Fibroblast of lung (primary cell): ENCODE data around the gene DLL1. TPM values are rescaled to one million over a fixed set of nuclear protein-coding genes. Genes with fewer than 3 reads are reported as not detected.
"Not testable (repeated sequence)": the region's sequence is repeated elsewhere in the genome, so short reads cannot be mapped to it uniquely, and the experiment has no call there.

Experiments
- DNase-seq, 2 donors: peaks; one replicate each; pipeline versions ENCODE4 v3.0.0 to v3.0.0-alpha.2; 2010; ENCODE audit warnings: low read depth in 2 of 2
- H2AFZ ChIP-seq: 2 replicates; pipeline ENCODE4 v1.5.1; 2012; ENCODE audit warnings: low read length, control low read depth, inconsistent platforms
- H3K27ac ChIP-seq: 2 replicates; pipeline ENCODE4 v1.5.1; 2011; ENCODE audit warnings: low read length, control low read depth; ENCODE audit not compliant: insufficient read depth
- H3K27me3 ChIP-seq: 2 replicates; pipeline ENCODE4 v1.5.1; 2011; ENCODE audit warnings: mild to moderate bottlenecking, low read length; ENCODE audit not compliant: control insufficient read depth, insufficient read depth
- H3K36me3 ChIP-seq: 2 replicates; pipeline ENCODE4 v1.5.1; 2011; ENCODE audit warnings: low read length; ENCODE audit not compliant: control insufficient read depth, insufficient read depth
- H3K4me1 ChIP-seq: 2 replicates; pipeline ENCODE4 v1.5.1; 2011; ENCODE audit warnings: low read length; ENCODE audit not compliant: control insufficient read depth, insufficient read depth; ENCODE audit errors: extremely low read depth
- H3K4me2 ChIP-seq: 2 replicates; pipeline ENCODE4 v1.5.1; 2011; ENCODE audit warnings: low read length, control low read depth; ENCODE audit not compliant: insufficient read depth; ENCODE audit errors: extremely low read depth
- H3K4me3 ChIP-seq, 4 experiments: fragments of 200-600 bp in 1 of 4; sonication (generic) in 1 of 4; replicated peaks in 1 of 4; 2 replicates each; pipeline ENCODE4 v1.5.1; 2011 to 2016; ENCODE audit warnings: low read length in 4 of 4, low read depth in 3 of 4, mild to moderate bottlenecking in 3 of 4, control low read depth in 2 of 4, inconsistent platforms in 1 of 4, mixed read lengths in 1 of 4; ENCODE audit not compliant: insufficient read depth in 1 of 4; ENCODE audit errors: control extremely low read depth in 1 of 4
- H3K79me2 ChIP-seq: 2 replicates; pipeline ENCODE4 v1.5.1; 2012; ENCODE audit warnings: mild to moderate bottlenecking, low read length, inconsistent platforms; ENCODE audit not compliant: control insufficient read depth, insufficient read depth
- H3K9ac ChIP-seq: 2 replicates; pipeline ENCODE4 v1.5.1; 2011; ENCODE audit warnings: mild to moderate bottlenecking, low read length, control low read depth; ENCODE audit not compliant: insufficient read depth
- H3K9me3 ChIP-seq: 2 replicates; pipeline ENCODE4 v1.5.1; 2012; ENCODE audit warnings: low read depth, low read length; ENCODE audit not compliant: control insufficient read depth, insufficient read depth
- H4K20me1 ChIP-seq: 2 replicates; pipeline ENCODE4 v1.5.1; 2011; ENCODE audit warnings: low read length; ENCODE audit not compliant: control insufficient read depth, insufficient read depth; ENCODE audit errors: extremely low read depth
- EZH2 ChIP-seq: IDR thresholded peaks from 2 replicates; pipeline ENCODE4 v1.5.1; 2012; ENCODE audit warnings: low read length, control low read depth, mild to moderate bottlenecking; ENCODE audit errors: missing control alignments
- polyA plus RNA-seq, 2 donors: library from polyadenylated mRNA; depleted of rRNA in 1 of 2; stranded (reverse) in 1 of 2; unstranded in 1 of 2; fragments of >200 nt; gene quantifications; 2 replicates each; pipeline ENCODE4 v1.2.1, GENCODE V29; 2011 to 2012; ENCODE audit warnings: missing spikeins in 1 of 2
- total RNA-seq: library from RNA; depleted of rRNA; stranded (reverse); fragments of >200 nt; gene quantifications from 2 replicates; pipeline ENCODE4 v1.2.1, GENCODE V29; 2014
- TF ChIP-seq, protein P1 (sequence below), 2 donors: IDR thresholded peaks in 1 of 2; conservative IDR thresholded peaks in 1 of 2; 1 replicate in 1 of 2; 2 replicates in 1 of 2; pipeline ENCODE4 v1.5.1; 2011 to 2012; ENCODE audit warnings: low read length in 2 of 2, control low read depth in 1 of 2, inconsistent platforms in 1 of 2, low read depth in 1 of 2, mild to moderate bottlenecking in 1 of 2

Gene DLL1
- total and polyA plus RNA-seq, 2 donors (not counting 1 experiment from before 2014, with no cell fraction given) = 0.69 to 12.4 TPM

DNA sequence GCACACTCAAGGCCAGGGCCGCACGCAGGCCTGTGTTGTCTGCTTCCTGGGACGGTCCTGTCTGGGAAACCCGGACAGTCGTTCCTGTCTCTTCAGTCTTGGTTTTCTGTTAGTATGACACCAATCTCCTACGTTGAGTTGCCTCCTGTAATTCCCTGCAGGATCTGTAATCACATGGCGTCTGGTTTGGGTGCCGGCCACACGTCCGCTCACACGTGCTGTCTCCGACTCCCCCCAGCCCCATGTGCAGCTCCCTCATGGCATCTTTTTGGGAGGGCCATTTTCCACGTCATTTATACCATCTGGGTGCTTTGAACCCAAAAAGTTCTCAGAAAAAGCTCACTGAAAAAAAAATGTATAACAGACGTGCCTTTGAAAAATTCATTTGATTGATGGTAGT, 23.2 kb downstream of the DLL1 start:
- no peak overlapping the region for H3K9ac ChIP-seq
- H3K4me3 ChIP-seq = no peak overlapping the region
- H3K36me3 ChIP-seq = no peaks in the 10 kb centered on the region
- no peaks in the 10 kb centered on the region for H3K79me2 ChIP-seq
- H3K9me3 ChIP-seq = no peaks in the 10 kb centered on the region
- H2AFZ ChIP-seq = no peak overlapping the region
- H3K4me1 ChIP-seq = no peaks in the 10 kb centered on the region
- H3K27ac ChIP-seq = no peak overlapping the region
- no peak overlapping the region for H3K4me2 ChIP-seq
- H3K27me3 ChIP-seq = no peaks in the 10 kb centered on the region
- H4K20me1 ChIP-seq = no peaks in the 10 kb centered on the region
- no peak for DNase-seq
- no peak for TF ChIP-seq EZH2
- TF ChIP-seq, protein P1, sequence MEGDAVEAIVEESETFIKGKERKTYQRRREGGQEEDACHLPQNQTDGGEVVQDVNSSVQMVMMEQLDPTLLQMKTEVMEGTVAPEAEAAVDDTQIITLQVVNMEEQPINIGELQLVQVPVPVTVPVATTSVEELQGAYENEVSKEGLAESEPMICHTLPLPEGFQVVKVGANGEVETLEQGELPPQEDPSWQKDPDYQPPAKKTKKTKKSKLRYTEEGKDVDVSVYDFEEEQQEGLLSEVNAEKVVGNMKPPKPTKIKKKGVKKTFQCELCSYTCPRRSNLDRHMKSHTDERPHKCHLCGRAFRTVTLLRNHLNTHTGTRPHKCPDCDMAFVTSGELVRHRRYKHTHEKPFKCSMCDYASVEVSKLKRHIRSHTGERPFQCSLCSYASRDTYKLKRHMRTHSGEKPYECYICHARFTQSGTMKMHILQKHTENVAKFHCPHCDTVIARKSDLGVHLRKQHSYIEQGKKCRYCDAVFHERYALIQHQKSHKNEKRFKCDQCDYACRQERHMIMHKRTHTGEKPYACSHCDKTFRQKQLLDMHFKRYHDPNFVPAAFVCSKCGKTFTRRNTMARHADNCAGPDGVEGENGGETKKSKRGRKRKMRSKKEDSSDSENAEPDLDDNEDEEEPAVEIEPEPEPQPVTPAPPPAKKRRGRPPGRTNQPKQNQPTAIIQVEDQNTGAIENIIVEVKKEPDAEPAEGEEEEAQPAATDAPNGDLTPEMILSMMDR (conservative IDR thresholded peaks at IDR 0.05 in 1 of 2, IDR thresholded peaks at IDR 0.05 in 1 of 2; ENCODE audit: low read depth in 1 of 2, low read length in 2 of 2) = no peak

DNA sequence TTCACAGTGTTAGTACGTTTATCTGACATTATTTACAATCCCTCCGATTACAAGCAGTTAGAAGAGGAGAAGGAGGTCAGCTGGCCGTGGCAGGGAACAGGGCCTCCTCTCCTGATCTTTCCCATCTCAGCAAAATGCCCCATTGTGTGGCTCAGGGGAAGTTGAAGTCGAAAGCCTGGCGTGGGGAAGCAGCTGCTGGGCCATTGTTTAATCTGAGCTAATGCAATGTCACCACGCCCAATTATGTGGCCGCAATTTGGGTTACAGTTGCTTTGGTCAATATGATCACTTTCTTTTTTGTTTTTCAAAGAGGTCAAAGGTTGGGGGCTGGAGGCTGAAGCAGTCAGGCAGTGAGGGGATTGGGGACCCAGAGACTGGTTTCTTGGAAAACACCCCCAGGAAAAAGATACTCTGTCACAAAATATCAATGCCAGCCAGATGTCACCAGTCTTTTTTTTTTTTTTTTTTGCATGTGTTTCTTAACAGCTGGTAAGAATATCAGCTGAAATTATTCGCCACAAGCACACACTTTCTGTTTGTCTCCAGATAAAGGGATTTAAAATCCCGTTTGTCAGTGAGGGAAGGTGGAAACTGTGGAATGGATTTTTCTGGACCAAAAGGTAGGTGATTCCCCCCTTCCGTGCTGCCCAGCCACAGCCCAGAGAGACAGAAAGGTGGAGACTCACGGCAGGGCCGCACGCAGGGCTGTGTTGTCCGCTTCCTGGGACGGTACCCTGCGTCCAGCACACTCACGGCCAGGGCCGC, 24.6 kb downstream of the DLL1 start:
- DNase-seq = peak in 1 of 2 donors; percentile 35
- no peaks in the 10 kb centered on the region for H3K4me1 ChIP-seq
- H3K4me2 ChIP-seq = peak overlapping the region; percentile 59
- H3K9ac ChIP-seq = no peak overlapping the region
- no peak overlapping the region for H3K27ac ChIP-seq
- H4K20me1 ChIP-seq = no peaks in the 10 kb centered on the region
- H3K79me2 ChIP-seq = no peaks in the 10 kb centered on the region
- H3K36me3 ChIP-seq = no peaks in the 10 kb centered on the region
- H2AFZ ChIP-seq = peak overlapping the region; percentile 67
- peak overlapping the region in 1 of 4 experiments; percentile 30 for H3K4me3 ChIP-seq
- no peak for TF ChIP-seq EZH2
- no peaks in the 10 kb centered on the region for H3K27me3 ChIP-seq
- H3K9me3 ChIP-seq = no peaks in the 10 kb centered on the region

DNA sequence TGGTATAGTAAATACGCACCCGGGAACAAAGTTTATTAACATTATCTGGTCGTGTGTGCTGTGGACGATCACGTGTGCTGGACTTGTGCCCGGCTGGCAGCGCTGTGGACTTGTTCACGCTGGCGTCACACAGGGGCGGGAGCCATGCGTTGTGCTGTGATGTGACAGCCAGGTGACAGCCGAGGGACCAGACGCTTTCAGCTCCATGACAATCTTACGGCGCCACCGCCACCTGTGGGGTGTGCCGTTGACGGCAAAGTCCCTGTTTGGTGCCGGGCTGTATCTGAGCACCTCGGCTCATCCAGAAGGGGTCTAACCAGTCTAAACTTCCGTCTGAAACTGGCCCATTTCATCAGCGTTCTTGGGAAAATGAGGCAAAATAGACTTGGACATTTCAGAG, 25.2 kb downstream of the DLL1 start:
- Histone ChIP-seq H3K27me3 (no peaks in the 10 kb centered on the region), H3K4me3 (peak overlapping the region in 1 of 4 experiments; percentile 30), H3K9me3 (no peaks in the 10 kb centered on the region), H3K36me3 (no peaks in the 10 kb centered on the region), H3K9ac (no peak overlapping the region), H3K4me2 (peak overlapping the region; percentile 59), H3K4me1 (no peaks in the 10 kb centered on the region), H4K20me1 (no peaks in the 10 kb centered on the region), H3K79me2 (no peaks in the 10 kb centered on the region), H3K27ac (no peak overlapping the region), H2AFZ (peak overlapping the region; percentile 67)
- TF ChIP-seq EZH2 = no peak
- TF ChIP-seq, protein P1 (conservative IDR thresholded peaks at IDR 0.05 in 1 of 2, IDR thresholded peaks at IDR 0.05 in 1 of 2; ENCODE audit: low read depth in 1 of 2, low read length in 2 of 2) = no peak
- DNase-seq = peak in 1 of 2 donors; percentile 42

DNA sequence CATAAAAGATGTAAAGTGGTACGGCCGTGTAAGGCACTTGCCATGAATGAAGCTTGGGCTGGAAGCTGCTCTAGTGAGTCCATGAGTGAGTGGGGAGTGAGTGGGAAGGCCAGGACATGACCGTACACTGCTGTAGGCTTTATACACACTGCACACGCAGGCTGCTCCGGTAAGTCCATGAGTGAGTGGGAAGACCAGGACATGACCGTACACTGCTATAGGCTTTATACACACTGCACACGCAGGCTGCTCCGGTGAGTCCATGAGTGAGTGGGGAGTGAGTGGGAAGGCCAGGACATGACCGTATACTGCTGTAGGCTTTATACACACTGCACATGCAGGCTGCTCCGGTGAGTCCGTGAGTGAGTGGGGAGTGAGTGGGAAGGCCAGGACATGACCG, 26.2 kb downstream of the DLL1 start:
- H3K36me3 ChIP-seq, H2AFZ ChIP-seq, H3K4me1 ChIP-seq, H4K20me1 ChIP-seq, H3K27me3 ChIP-seq, H3K4me2 ChIP-seq, H3K9me3 ChIP-seq, H3K79me2 ChIP-seq, DNase-seq, H3K4me3 ChIP-seq, H3K27ac ChIP-seq, H3K9ac ChIP-seq: not testable (repeated sequence)
